Type B pancreatic cell (in vitro differentiated cells): ENCODE results near the gene ATP8B1. TPM values are rescaled to one million over a fixed set of nuclear protein-coding genes. Genes with fewer than 3 reads are reported as not detected.

Experiments
- DNase-seq: peaks from one replicate; pipeline ENCODE4 v3.0.0; 2021; ENCODE audit warnings: mixed read lengths; ENCODE audit not compliant: unreplicated experiment; ENCODE audit errors: extremely low spot score
- H3K27ac Mint-ChIP-seq: 2 replicates; pipeline ENCODE4 v1.8.0; 2021; ENCODE audit warnings: mild to moderate bottlenecking, mixed read lengths
- H3K27me3 Mint-ChIP-seq: 2 replicates; pipeline ENCODE4 v1.8.0; 2021; ENCODE audit warnings: mixed read lengths
- H3K36me3 Mint-ChIP-seq: 2 replicates; pipeline ENCODE4 v1.8.0; 2021; ENCODE audit warnings: mixed read lengths
- H3K4me1 Mint-ChIP-seq: one replicate; pipeline ENCODE4 v1.8.0; 2021; ENCODE audit warnings: mixed read lengths; ENCODE audit not compliant: unreplicated experiment
- H3K4me3 Mint-ChIP-seq: 2 replicates; pipeline ENCODE4 v1.8.0; 2021; ENCODE audit warnings: mild to moderate bottlenecking, mixed read lengths
- H3K9me3 Mint-ChIP-seq: 2 replicates; pipeline ENCODE4 v1.8.0; 2021; ENCODE audit warnings: mixed read lengths
- CTCF ChIP-seq: fragments of 200-600 bp; sonication (generic); conservative IDR thresholded peaks from 2 replicates; pipeline ENCODE4 v1.5.0; 2021; ENCODE audit warnings: antibody characterized with exemption, mild to moderate bottlenecking
- total RNA-seq: library from RNA; stranded (reverse); gene quantifications from 2 replicates; pipeline ENCODE4 v1.2.1, GENCODE V29; 2021; ENCODE audit warnings: low replicate concordance

ATP8B1 gene
- total RNA-seq, 1 donor from 2014 or later, result 21.7 TPM

DNA sequence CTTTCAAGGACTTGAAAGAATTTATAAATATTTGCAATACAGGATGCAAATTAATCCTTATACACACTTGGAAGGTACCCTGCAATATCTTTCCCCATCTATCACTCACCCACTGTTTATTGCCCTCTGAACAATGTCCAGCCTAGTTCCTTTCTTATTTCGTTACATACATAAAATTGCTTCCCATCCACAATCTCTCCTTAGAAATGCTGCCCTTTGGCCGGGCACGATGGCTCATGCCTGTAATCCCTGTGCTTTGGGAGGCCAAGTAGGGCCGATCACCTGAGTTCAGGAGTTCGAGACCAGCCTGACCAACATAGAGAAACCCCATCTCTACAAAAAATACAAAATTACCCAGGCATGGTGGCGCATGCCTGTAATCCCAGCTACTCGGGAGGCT, 41.2 kb upstream of the ATP8B1 start:
- peaks cover 6% of the 10 kb centered on the region for H3K4me1 Mint-ChIP-seq
- H3K27me3 Mint-ChIP-seq, result no peaks in the 10 kb centered on the region
- H3K9me3 Mint-ChIP-seq, result no peaks in the 10 kb centered on the region
- TF ChIP-seq CTCF, result no peak
- H3K4me3 Mint-ChIP-seq, result no peak overlapping the region
- H3K27ac Mint-ChIP-seq, result no peak overlapping the region
- H3K36me3 Mint-ChIP-seq, result no peaks in the 10 kb centered on the region
- DNase-seq, result no peak

- no peak for DNase-seq
- Mint-ChIP-seq H3K4me3 (no peak overlapping the region), H3K27me3 (no peaks in the 10 kb centered on the region), H3K27ac (no peak overlapping the region), H3K4me1 (peaks cover 6% of the 10 kb centered on the region), H3K36me3 (no peaks in the 10 kb centered on the region), H3K9me3 (no peaks in the 10 kb centered on the region)
- no peak for TF ChIP-seq CTCF
Measured at GRCh38 chr18:57843386-57843785, 40.3 kb upstream of the ATP8B1 start.

- TF ChIP-seq CTCF, result no peak
- no peaks in the 10 kb centered on the region for H3K36me3 Mint-ChIP-seq
- no peaks in the 10 kb centered on the region for H3K27me3 Mint-ChIP-seq
- H3K27ac Mint-ChIP-seq, result no peak overlapping the region
- peaks cover 2% of the 10 kb centered on the region for H3K9me3 Mint-ChIP-seq
- peaks cover 6% of the 10 kb centered on the region for H3K4me1 Mint-ChIP-seq
- no peak for DNase-seq
- no peak overlapping the region for H3K4me3 Mint-ChIP-seq
Measured at GRCh38 chr18:57841568-57841967, 38.5 kb upstream of the ATP8B1 start.

- TF ChIP-seq CTCF, result no peak
- no peak overlapping the region for H3K4me3 Mint-ChIP-seq
- no peak overlapping the region for H3K27ac Mint-ChIP-seq
- no peak for DNase-seq
- peaks cover 4% of the 10 kb centered on the region for H3K9me3 Mint-ChIP-seq
- H3K4me1 Mint-ChIP-seq, result peaks cover 6% of the 10 kb centered on the region
- H3K27me3 Mint-ChIP-seq, result no peaks in the 10 kb centered on the region
- H3K36me3 Mint-ChIP-seq, result no peaks in the 10 kb centered on the region
Measured at GRCh38 chr18:57839942-57840381, 36.8 kb upstream of the ATP8B1 start.

DNA sequence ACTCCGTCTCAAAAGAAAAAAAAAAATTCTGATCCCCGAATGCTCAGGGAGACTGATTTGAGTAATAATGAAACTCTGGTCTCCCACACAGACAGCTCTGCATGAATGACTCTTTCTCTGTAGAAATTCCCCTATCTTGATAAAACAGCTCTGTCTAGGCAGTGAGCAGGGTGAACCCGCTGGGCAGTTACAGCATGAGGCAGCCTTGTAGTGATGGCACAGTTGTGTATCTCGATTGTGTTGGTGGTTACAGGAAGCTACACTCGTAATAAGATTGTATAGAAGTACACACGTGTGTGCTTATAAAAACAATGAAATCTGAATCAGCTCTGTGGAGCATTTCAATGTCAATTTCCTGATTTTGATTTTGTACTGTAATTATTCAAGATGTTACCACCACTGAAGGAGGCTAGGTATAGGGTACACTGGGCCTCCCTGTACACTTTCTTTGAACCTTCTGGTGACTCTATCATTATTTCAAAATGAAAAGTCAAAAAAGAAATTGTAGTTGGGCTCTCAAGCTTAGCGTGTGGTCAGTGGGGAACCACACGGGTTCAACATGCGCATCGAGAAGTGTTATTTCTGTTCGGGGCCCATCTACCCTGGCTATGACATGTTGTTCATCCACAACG, 34.9 kb upstream of the ATP8B1 start:
- DNase-seq, result no peak
- no peak for TF ChIP-seq CTCF
- no peak overlapping the region for H3K4me3 Mint-ChIP-seq
- H3K27me3 Mint-ChIP-seq, result no peaks in the 10 kb centered on the region
- no peaks in the 10 kb centered on the region for H3K4me1 Mint-ChIP-seq
- no peaks in the 10 kb centered on the region for H3K36me3 Mint-ChIP-seq
- H3K27ac Mint-ChIP-seq, result no peak overlapping the region
- peaks cover 6% of the 10 kb centered on the region for H3K9me3 Mint-ChIP-seq

GRCh38 chr18:57836557-57836956, 33.4 kb upstream of the ATP8B1 start:
- no peak overlapping the region for H3K4me3 Mint-ChIP-seq
- no peak for TF ChIP-seq CTCF
- H3K27me3 Mint-ChIP-seq, result no peaks in the 10 kb centered on the region
- H3K27ac Mint-ChIP-seq, result no peak overlapping the region
- DNase-seq, result no peak
- no peaks in the 10 kb centered on the region for H3K4me1 Mint-ChIP-seq
- H3K9me3 Mint-ChIP-seq, result peaks cover 11% of the 10 kb centered on the region
- no peaks in the 10 kb centered on the region for H3K36me3 Mint-ChIP-seq
